ENCODE measurements around the gene NTRK2. TPM values are rescaled to one million over a fixed set of nuclear protein-coding genes. Genes with fewer than 3 reads are reported as not detected.
A peak's percentile ranks its signal among the peaks of the same experiment; 100 is the strongest.

The NTRK2 gene
- total RNA-seq, 1 experiment from 2014 or later: 0.12 TPM

DNA sequence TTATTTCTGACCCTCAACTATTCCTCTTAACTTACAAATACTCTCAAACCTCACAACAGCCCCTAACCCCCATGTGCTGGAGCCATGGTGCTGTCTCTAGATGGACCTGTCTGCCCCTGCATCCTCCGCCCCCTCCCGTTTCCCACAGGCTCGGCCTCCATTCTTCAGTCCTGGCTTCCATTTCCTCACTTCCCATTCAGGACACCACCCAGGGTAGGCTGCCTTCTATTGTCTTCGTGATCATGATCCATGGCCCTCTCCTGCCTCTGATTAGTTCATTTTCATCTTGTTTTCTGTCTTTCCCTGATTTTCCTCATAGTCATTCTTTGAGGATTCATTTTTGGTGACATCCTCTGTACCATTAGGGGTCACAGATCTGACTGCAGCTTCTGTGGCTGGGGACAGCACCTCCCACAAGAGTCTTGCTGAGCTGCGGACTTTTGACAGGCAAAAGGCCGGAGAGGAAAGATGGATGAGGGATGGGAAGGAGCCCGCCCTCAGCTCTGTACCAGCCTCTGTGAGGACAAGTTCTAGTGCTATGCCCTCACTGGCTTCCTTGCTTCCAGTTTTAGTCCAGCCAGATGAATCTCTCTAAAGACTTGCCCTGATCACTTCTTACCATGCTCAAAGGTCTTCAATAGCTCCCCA, 255.8 kb downstream of the NTRK2 start:
- no peak for DNase-seq (ENCODE audit: extremely low read depth, low read depth)

DNA sequence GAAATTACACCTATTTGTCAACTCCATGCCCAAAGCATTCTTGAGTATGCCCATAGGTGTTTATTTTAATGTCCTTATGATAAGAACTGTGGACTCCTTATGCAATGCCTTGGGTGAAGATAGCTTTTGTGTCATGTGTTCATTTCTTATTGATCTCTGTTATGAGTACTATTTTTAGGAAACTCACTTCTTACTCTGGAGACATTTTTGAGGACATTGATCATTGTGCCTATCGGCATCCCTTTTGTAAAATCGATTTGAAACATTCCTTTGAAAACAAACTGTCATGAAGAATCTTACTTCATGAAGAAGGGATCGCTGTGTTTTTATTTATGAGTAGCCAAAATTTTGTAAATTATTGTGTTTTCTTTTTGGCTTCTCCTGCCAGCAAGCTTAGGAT, 257.3 kb downstream of the NTRK2 start:
- no peak for DNase-seq (ENCODE audit: extremely low read depth, low read depth)

DNA sequence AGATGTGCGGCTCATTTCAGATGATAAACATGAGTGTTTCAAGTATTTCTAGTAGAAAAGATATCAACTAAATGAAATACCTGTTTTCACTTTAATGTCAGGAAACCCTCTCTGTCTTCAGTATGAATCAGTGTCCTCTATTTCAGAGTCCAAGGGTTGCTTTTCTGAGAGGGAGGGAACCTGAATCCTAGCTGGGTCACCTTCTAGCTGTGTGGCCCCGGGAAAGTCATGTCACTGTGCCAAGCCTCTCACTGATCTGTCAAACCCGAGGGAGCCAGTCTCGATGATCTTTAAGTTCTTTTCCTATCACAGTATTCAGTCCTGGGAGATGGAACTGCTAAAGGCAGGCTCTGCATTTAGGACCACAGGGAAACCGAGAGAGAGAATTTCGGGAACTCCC, 258.9 kb downstream of the NTRK2 start:
- DNase-seq (ENCODE audit: extremely low read depth, low read depth): no peak

DNA sequence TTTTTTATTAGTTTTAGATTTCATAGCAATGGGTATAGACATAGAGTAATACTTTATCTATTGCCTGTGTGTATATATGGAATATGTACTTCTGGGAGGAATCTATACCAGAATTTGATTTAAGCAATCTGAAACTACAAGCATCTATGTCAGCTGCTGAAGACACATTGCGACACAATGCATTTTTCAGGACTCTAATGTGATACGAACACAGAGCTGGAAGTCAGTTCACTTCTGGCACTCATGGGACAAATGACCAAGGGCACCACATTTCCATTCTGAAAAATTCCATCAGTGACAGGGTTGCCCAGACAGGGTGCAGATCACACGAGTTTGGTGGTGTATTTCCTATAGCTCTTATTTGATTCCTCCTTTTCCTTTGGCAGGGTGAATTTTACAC, 259.5 kb downstream of the NTRK2 start:
- no peak for DNase-seq (ENCODE audit: extremely low read depth, low read depth)

DNA sequence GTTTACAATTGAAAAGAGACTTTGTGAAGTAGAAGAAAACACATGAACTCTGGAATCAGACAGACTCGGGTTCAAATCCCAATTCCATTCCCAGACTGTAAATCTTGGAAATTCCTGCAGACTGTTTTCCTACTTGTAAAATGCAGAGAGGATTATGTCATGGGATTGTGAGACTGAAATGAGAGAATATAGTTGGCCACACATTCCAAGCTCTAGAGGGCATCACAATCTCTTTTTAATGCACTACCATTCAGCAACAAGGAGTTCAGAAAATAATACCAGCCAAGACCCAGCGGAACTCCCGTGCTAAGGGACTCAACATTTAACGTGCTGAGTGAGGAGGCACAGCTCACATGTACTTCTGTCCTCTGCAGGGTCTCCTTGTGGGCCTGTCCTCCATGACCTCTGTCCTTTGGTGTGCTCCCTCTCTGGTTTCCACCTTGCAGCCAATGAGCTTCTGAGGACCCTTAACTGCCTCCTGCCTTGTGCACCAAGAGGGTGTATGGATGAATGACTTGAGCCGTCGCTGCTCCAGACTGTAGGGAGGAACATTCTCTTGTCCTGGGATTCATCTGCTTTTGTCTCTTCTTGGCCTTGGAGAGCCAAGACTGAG, 263.5 kb downstream of the NTRK2 start:
- no peak for DNase-seq (ENCODE audit: extremely low read depth, low read depth)

DNA sequence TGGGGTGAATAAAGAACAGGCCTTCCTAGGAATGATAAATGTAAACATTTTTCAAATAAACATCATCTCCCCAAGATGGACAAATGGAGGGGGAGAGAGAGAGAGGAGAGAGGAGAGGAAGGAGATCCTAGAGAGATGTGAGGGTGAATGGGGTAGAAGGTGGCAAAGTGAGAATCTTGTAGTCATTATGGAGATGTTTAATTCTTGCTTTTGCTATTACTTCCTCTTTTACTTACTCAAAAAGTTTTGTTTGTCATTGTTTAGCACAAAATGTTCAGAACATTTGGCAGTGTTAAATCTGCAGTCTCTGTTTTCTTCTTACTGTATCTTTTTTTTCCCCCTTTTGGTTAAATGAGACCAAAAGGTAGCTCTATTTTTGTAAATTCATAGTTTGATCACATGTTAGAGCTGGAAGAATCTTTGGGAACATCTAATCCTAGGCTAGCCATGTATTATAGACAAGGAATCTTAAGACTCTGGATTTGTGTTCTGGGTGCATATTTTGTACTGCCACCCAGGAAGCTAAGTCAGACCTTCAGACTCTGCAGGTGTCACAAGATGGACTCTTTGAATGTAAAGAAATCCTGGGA, 266.1 kb downstream of the NTRK2 start:
- no peak for DNase-seq (ENCODE audit: extremely low read depth, low read depth)

DNA sequence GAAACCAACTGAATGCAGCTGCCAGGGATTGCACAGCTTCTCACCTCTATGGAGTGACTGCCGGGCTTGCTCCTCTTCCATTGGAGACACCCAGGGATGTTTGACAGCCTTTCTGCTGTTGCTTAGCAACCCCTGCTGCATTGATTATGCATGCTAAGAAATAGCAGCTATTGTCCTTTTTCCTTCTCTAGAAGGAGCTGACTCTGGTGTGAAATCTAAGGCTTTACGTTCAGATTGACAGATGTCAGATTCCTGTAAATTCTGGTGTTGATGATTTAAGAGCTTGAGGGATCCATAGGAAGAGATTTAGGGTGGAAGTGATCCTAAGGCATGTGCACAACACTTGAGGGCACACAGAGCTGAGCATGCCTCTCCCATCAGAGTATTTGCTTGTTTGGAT, 267.7 kb downstream of the NTRK2 start:
- no peak for DNase-seq (ENCODE audit: extremely low read depth, low read depth)

DNA sequence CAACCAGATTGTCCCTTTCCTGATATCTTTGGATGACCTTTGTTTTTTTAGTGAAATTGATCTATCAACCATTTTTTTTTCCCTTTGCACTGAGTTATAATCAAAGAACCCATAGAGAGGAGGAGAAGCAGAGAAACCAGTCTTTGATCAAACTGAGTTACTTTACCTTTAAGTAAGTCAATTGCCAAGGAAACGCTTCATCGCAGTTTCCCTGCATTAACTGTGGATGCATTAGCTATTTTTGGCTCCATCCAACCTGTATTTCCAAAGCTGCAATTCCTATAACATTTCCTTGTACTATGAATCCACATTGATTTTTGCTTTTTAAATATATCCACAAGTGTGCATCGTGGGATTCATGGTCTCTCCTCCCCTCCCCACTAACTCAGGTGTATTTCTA, 268.1 kb downstream of the NTRK2 start:
- DNase-seq (ENCODE audit: extremely low read depth, low read depth): no peak

DNA sequence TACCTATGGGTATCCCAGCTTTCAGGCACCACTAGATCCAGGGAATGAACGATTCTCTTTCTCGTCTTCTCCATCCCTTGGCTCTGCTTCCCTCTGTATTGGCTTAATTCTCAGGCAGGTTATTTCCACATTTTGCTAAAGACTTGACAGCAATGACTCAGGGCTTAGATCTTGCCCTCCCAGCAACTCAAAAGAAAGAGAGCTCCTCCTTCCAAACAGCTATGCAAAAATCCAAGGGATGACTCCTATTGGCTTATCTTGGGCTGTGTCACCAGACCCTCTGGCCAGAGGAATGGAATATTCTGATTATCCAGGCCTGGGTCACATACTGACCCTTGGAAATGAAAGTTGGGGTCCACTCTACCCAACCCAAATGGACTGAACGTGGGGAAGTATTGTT, 270.2 kb downstream of the NTRK2 start:
- no peak for DNase-seq (ENCODE audit: extremely low read depth, low read depth)

DNA sequence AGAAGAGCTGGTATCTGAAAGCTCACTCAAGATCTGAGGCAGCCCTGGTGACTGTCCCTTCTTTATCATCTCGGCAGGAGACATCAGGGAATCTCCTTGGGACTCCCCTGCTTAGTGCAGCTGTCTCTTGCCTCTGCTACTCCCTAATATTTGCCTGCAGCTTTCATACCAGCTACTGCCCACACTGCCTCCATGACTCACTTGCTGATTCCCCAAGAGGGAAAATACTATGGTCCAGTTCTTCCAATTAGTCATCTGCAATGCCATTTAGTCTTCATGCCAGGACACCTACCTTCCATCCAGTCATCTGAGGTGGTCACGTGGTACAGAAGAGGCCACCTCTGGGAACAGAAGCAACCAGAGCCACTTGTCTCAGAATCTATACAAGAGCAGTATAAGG, 270.8 kb downstream of the NTRK2 start:
- no peak for DNase-seq (ENCODE audit: extremely low read depth, low read depth)

DNA sequence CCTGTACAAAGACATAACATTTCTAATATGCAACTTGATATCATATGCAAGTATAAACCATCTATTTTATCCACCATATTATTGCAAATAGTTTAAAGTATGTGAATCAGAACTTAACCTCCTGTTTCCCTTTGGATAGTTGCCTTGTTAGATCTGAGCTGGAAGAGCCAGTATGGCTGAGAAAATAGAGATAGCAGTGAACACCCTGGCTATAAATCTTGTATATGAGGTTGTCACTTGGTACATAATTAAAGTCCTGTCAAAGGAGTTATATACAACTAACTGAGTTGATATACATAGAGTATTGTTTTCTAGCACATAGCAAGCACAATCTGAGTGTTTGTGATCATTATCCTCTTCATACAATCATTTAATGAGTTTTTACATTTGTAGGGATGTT, 272.3 kb downstream of the NTRK2 start:
- DNase-seq (ENCODE audit: extremely low read depth, low read depth): no peak

DNA sequence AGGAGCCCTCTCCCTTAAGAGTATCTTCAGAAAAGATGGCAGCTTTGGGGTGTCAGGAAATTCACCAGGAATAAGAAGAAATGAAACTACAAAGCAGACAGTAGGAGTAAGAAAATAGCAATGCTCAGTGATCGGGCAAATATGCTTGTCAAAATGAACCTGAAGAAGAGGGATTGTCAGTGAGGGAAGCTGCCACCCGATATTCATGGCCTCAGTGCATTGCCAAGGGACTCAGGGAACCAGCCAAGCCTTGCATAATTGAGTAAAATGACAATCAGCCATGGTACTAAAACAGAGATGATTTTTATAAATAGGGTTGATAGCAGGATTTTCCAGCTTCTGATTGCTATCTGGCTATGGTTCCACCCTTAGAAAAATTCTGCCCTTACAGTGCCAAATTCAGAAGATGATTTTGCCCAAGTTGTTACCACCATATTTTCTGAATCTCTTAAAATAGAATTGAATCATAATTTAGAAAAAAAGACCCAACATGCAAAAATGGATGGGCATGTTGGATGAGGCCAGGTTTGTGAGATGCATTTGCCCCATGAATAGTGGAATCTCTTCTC, 274.0 kb downstream of the NTRK2 start:
- DNase-seq (ENCODE audit: extremely low read depth, low read depth): no peak

DNA sequence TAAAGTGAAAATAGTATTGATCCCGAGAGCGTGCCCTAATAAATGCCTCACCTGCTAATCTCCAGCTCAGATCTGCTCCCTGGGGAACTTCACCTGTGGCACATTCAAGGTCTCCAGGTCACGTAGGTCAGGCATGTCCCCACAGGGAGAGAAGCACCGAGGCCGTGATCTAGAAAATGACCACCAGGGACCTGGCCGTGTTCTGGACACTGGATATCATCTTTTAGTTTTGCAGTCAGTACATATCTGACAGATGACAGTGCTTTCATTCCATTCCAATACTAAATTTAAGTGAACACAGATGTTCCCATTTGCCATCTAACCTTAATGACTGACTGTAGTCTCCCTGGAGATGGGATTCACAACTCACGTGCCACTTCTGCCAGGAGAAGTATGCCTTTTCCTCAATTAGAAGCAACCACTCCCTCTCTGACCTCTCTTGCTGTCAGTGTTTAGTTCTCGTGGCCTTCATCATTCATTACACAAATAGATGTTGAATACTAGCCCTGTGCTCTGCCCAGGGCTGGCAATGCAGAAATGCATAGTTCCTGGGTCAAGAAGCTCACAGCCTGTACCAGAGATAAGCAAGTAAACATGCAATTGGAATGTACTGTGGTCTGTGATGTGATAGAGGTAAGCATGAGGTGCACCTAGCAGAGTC, 276.5 kb downstream of the NTRK2 start:
- DNase-seq (ENCODE audit: extremely low read depth, low read depth): no peak

DNA sequence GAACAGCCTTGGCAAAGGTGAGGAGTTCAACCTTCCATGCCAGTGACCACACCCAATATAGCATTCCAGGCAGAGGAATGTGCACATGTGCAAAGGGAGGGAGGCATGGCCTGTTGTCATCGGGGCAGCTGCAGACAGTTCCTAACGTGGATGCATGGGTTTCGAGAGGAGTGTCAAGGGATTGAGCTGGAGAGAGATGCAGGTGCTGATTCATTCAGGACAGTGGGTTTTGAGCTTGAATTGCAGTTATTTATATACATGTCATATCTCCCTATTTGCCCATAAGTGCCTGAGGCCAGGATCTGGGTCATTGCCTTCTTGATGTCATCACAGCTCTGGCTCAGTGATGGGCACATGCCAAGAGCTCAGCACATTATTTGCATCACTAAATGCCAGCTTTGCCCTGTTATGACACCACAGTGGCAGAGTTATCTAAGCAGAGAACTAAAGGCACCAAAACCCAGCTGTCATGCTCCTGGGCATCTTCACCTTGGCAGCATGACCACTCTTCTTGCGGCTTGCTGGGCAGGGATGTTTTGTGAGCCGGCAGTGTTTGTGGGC, 278.0 kb downstream of the NTRK2 start:
- no peak for DNase-seq (ENCODE audit: extremely low read depth, low read depth)

DNA sequence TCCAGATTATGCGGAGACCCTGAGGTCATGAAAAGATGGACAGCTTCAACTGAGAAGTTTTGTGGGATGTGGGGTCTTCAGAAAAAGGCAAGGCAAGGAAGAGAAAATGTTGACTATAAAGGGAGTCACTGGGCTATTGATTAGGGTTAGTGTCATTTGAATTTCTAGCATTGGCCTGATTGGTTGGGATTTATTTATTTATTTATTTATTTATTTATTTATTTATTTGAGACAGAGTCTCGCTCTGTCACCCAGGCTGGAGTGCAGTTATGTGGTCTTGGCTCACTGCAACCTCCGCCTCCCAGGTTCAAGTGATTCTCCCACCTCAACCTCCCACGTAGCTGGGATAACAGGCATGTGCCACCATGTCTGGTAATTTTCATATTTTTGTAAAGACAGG, 279.7 kb downstream of the NTRK2 start:
- DNase-seq (ENCODE audit: extremely low read depth, low read depth): no peak

DNA sequence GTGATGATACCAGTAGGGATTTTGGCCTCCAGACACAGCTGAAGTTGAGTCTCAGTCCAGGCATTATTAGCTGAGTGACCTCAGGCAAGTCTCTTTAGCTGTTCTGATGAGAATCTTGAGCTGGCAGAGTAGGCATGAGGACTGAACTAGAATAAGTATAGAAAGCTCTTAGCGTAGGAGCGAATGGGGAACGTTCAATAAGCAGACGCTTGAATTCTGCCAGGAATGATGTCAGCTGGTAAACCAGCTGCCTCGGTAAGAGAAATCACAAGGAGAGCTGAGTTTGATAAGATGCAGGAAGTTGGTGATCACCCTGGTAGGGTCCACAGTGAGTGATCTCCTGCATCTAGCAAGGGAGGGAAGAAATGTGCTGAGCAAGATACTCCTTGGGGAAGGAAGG, 280.4 kb downstream of the NTRK2 start:
- DNase-seq (ENCODE audit: extremely low read depth, low read depth): no peak

DNA sequence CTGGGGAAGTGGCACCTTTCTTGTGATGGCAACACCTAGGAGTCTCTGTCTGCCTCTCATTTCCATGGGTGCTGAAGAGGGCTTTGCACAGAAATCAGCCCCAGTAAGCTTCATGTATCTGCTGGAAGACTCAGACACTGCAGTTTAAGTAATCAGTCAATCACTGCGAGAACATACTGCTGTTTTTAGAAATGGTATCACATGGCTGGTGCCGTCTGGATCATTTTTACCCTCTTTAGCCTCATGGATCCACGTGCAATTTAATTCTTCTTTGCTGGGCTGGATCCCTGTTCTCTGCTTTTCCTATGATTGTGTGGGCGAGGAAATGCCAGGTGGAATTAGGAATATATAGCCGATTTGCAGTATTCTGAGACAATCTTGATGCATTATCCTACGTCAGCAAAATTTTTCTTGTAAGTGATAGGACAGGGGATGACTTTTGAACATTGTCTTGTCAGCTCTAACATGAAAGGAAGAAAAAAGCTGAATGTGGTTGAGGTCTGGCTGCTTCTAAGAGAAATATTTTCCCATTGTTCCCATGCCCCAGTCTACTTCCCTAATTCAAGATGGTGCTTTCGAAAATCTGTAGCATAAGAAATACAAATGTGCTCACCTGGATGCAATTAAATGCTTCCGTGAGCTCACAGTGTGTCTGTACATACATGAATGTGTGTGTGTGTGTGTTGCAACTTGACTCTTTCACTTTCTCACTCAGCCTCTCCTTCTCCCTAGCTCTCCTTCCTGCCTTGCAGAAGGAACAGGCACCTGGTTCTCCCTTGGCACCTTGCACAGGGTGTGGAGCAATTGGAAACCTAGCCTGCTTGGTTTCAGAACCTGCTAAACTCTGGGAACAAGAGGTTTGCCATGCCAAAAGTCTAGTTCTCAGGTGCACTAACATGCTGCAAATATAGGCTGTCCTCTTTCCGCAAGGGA, 281.6 kb downstream of the NTRK2 start:
- DNase-seq (ENCODE audit: extremely low read depth, low read depth): no peak

DNA sequence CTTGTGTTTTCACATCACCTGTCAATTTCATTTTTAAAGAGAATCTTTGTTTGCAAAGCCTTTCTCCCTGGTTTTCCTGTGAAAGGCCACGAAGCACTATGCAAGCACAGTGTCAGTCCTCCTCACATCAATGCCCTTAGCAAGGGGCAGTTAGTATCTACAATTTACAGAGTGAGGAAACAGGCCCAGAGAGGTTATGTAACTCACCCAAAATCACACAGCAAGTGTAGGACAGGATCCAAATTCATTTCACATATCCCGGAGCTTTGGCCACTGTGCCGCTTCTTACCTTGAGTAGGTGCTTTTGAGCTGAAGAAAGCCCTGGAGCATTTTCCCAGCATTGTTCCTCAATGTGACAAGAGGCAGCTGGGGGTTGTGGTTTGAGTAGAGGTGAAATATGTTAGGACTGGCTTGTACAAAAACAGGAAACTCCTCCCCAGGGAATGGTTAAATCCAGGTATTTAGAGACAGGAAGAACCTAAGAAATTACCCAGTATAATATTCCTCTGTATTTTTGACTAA, 283.8 kb downstream of the NTRK2 start:
- no peak for DNase-seq (ENCODE audit: extremely low read depth, low read depth)

DNA sequence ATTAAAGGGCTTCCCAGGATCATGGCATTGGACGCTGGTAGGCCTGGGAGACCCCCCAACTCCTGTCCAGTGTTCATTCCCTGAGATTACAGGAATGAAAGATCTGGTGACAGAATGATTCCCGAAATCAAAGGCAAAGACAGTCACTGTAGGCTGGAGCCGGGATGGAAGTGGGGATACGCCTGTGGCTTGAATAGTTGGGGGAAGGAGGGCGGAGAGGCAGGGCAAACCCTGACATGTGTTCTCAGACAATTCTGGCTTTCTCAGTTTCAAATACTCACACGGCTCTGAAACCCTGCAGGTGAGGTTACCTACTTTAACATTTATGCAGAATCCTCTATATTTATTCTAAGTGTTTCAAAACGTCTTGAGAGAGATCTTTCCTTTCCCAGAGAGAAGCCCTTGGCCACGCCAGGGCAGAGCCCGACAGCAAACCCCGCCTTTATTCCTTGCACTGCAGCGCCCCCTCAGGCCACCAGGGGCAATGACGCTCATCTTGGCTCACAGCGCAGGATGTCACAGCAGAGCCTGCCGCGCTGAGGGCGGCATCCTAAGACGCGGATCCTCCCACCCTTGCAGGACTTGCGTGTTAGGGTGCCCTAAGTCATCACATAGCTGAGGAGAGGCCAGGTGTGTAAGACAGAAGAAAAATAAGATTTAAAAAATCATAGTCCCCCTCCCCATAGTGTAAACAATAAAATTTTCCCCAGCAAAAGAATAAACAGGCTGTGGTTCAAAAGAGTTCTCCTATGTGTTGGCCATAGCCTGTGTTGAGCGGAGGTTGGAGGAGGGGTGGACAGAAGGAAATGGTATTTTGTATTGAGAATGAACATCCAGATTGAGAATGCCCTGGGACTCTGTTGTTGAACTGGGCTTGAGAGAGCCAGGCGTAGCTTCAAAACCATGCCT, 284.5 kb downstream of the NTRK2 start:
- DNase-seq (ENCODE audit: extremely low read depth, low read depth): peak; percentile 57
